Mucosa of rectum (tissue), 2 donors: ENCODE measurements around the gene MTCH2.
"Not testable (repeated sequence)": the region's sequence is repeated elsewhere in the genome, so short reads cannot be mapped to it uniquely, and the experiment has no call there.

Experiments
- H3K27ac ChIP-seq, 2 donors: one replicate each; pipeline ENCODE4 v1.7.0; 2013; ENCODE audit warnings: inconsistent platforms in 2 of 2, low read depth in 2 of 2, low read length in 2 of 2
- H3K27me3 ChIP-seq, 2 donors: one replicate each; pipeline ENCODE4 v1.7.0; 2013; ENCODE audit warnings: low read length in 2 of 2; ENCODE audit not compliant: control insufficient read depth in 2 of 2, insufficient read depth in 2 of 2
- H3K36me3 ChIP-seq, 2 donors: one replicate each; pipeline ENCODE4 v1.7.0; 2013; ENCODE audit warnings: low read length in 2 of 2; ENCODE audit not compliant: control insufficient read depth in 2 of 2, insufficient read depth in 2 of 2
- H3K4me1 ChIP-seq, 2 donors: one replicate each; pipeline ENCODE4 v1.7.0; 2013; ENCODE audit warnings: low read length in 2 of 2, mild to moderate bottlenecking in 1 of 2; ENCODE audit not compliant: control insufficient read depth in 2 of 2, insufficient read depth in 2 of 2
- H3K4me3 ChIP-seq, 2 donors: one replicate each; pipeline ENCODE4 v1.7.0; 2013; ENCODE audit warnings: low read length in 2 of 2
- H3K9ac ChIP-seq, 2 donors: one replicate each; pipeline ENCODE4 v1.7.0; 2013; ENCODE audit warnings: low read length in 2 of 2, low read depth in 1 of 2, mild to moderate bottlenecking in 1 of 2
- H3K9me3 ChIP-seq, 2 donors: one replicate each; pipeline ENCODE4 v1.7.0; 2013; ENCODE audit warnings: low read length in 2 of 2; ENCODE audit not compliant: control insufficient read depth in 2 of 2
- donor health status: healthy.
- donor health status: Normal muscosa, but diverticular disease.

The MTCH2 gene

GRCh38 chr11:47645500-47645899 lies 3.1 kb upstream of the MTCH2 start:
- Histone ChIP-seq H3K9ac (no peak overlapping the region), H3K36me3 (no peaks in the 10 kb centered on the region), H3K9me3 (no peaks in the 10 kb centered on the region), H3K27ac (no peak overlapping the region), H3K27me3 (no peaks in the 10 kb centered on the region), H3K4me1 (peaks cover 9 to 12% of the 10 kb centered on the region in 2 donors), H3K4me3 (no peak overlapping the region)

- Histone ChIP-seq H3K9ac (peak overlapping the region; percentile 88 to 98), H3K36me3 (peaks cover 8 to 15% of the 10 kb centered on the region in 2 donors), H3K4me3 (peak overlapping the region; percentile 87 to 99), H3K27me3 (no peaks in the 10 kb centered on the region), H3K9me3 (no peaks in the 10 kb centered on the region), H3K4me1 (peaks cover 9 to 12% of the 10 kb centered on the region in 2 donors), H3K27ac (peak overlapping the region; percentile 94 to 97)
Measured at GRCh38 chr11:47641600-47642098, 710 bp downstream of the MTCH2 start.

- H3K9ac ChIP-seq = not testable (repeated sequence)
Measured at GRCh38 chr11:47640506-47640905, 1.9 kb downstream of the MTCH2 start.

GRCh38 chr11:47636331-47636730 lies 6.0 kb downstream of the MTCH2 start:
- not testable (repeated sequence) for H3K27ac ChIP-seq, H3K9ac ChIP-seq, H3K9me3 ChIP-seq, H3K4me1 ChIP-seq, H3K4me3 ChIP-seq, H3K27me3 ChIP-seq
- peaks cover 32 to 33% of the 10 kb centered on the region in 2 donors for H3K36me3 ChIP-seq

More at GRCh38 chr11:47640506-47640905, 1.9 kb downstream of the MTCH2 start:
- not testable (repeated sequence) for H3K27ac ChIP-seq, H3K9me3 ChIP-seq, H3K27me3 ChIP-seq, H3K4me3 ChIP-seq
- Histone ChIP-seq H3K4me1 (peaks cover 9 to 12% of the 10 kb centered on the region in 2 donors), H3K36me3 (peaks cover 8 to 17% of the 10 kb centered on the region in 2 donors)

GRCh38 chr11:47631473-47631872 lies 10.9 kb downstream of the MTCH2 start:
- no peak overlapping the region for H3K9ac ChIP-seq
- H3K27me3 ChIP-seq = no peaks in the 10 kb centered on the region
- H3K27ac ChIP-seq = no peak overlapping the region
- no peaks in the 10 kb centered on the region for H3K4me1 ChIP-seq
- H3K36me3 ChIP-seq = peaks cover 51 to 54% of the 10 kb centered on the region in 2 donors
- H3K4me3 ChIP-seq = no peak overlapping the region
- no peaks in the 10 kb centered on the region for H3K9me3 ChIP-seq

- no peaks in the 10 kb centered on the region for H3K9me3 ChIP-seq
- no peak overlapping the region for H3K9ac ChIP-seq
- H3K27ac ChIP-seq = no peak overlapping the region
- no peaks in the 10 kb centered on the region for H3K27me3 ChIP-seq
- no peaks in the 10 kb centered on the region for H3K4me1 ChIP-seq
- H3K4me3 ChIP-seq = no peak overlapping the region
- H3K36me3 ChIP-seq = peaks cover 37 to 57% of the 10 kb centered on the region in 2 donors
Measured at GRCh38 chr11:47628026-47628425, 14.3 kb downstream of the MTCH2 start.

GRCh38 chr11:47626234-47626633 lies 16.1 kb downstream of the MTCH2 start:
- no peaks in the 10 kb centered on the region for H3K4me1 ChIP-seq
- no peak overlapping the region for H3K27ac ChIP-seq
- no peaks in the 10 kb centered on the region for H3K27me3 ChIP-seq
- no peak overlapping the region for H3K9ac ChIP-seq
- no peak overlapping the region for H3K4me3 ChIP-seq
- peaks cover 45 to 72% of the 10 kb centered on the region in 2 donors for H3K36me3 ChIP-seq
- H3K9me3 ChIP-seq = no peaks in the 10 kb centered on the region

- no peaks in the 10 kb centered on the region for H3K27me3 ChIP-seq
- no peak overlapping the region for H3K4me3 ChIP-seq
- H3K9ac ChIP-seq = no peak overlapping the region
- H3K27ac ChIP-seq = no peak overlapping the region
- peaks cover 38 to 58% of the 10 kb centered on the region in 2 donors for H3K36me3 ChIP-seq
- no peaks in the 10 kb centered on the region for H3K4me1 ChIP-seq
- H3K9me3 ChIP-seq = no peaks in the 10 kb centered on the region
Measured at GRCh38 chr11:47620836-47621378, 21.5 kb downstream of the MTCH2 start.

GRCh38 chr11:47617417-47617809 lies 24.9 kb downstream of the MTCH2 start:
- peaks cover 29 to 39% of the 10 kb centered on the region in 2 donors for H3K36me3 ChIP-seq
- H3K4me3 ChIP-seq = no peak overlapping the region
- no peaks in the 10 kb centered on the region for H3K9me3 ChIP-seq
- no peaks in the 10 kb centered on the region for H3K4me1 ChIP-seq
- no peaks in the 10 kb centered on the region for H3K27me3 ChIP-seq
- H3K9ac ChIP-seq = no peak overlapping the region
- no peak overlapping the region for H3K27ac ChIP-seq

- H3K27me3 ChIP-seq = no peaks in the 10 kb centered on the region
- peaks cover 24 to 34% of the 10 kb centered on the region in 2 donors for H3K36me3 ChIP-seq
Measured at GRCh38 chr11:47616726-47617416, 25.5 kb downstream of the MTCH2 start.

More at GRCh38 chr11:47616726-47617416, 25.5 kb downstream of the MTCH2 start:
- no peaks in the 10 kb centered on the region for H3K4me1 ChIP-seq
- H3K27ac ChIP-seq = no peak overlapping the region
- no peak overlapping the region for H3K9ac ChIP-seq
- no peaks in the 10 kb centered on the region for H3K9me3 ChIP-seq
- no peak overlapping the region for H3K4me3 ChIP-seq
